ENCODE results near the gene SLC35D3. TPM values are rescaled to one million over a fixed set of nuclear protein-coding genes. Genes with fewer than 3 reads are reported as not detected.
"Not testable (repeated sequence)": the region's sequence is repeated elsewhere in the genome, so short reads cannot be mapped to it uniquely, and the experiment has no call there.

The SLC35D3 gene
- total RNA-seq, 1 experiment from 2014 or later: not detected

- TF ChIP-seq ZNF274 (IDR thresholded peaks at IDR 0.05; ENCODE audit: low read depth, low read length) (no peak), MAX (IDR thresholded peaks at IDR 0.05) (no peak), POLR2A (IDR thresholded peaks at IDR 0.05; ENCODE audit: borderline replicate concordance, extremely low read depth, insufficient read depth, insufficient read length) (no peak), TCF7L2 (IDR thresholded peaks at IDR 0.05; ENCODE audit: borderline replicate concordance, extremely low read depth, insufficient read depth, insufficient read length) (no peak), ZBTB33 (IDR thresholded peaks at IDR 0.05; ENCODE audit: extremely low read depth, insufficient replicate concordance, low read length) (no peak), SIN3A (IDR thresholded peaks at IDR 0.05; ENCODE audit: low read depth) (no peak), CEBPB (IDR thresholded peaks at IDR 0.05; ENCODE audit: low read depth) (no peak)
Observed at GRCh38 chr6:136971609-136972008, 49.5 kb downstream of the SLC35D3 start (continued).

GRCh38 chr6:136973781-136974180, 51.7 kb downstream of the SLC35D3 start:
- not testable (repeated sequence) for ATAC-seq; H3K4me2 ChIP-seq (ENCODE audit: low read length)

More at GRCh38 chr6:136973781-136974180, 51.7 kb downstream of the SLC35D3 start:
- intact Hi-C loops (cut with micrococcal nuclease); H3K9me3 ChIP-seq (ENCODE audit: control insufficient read depth in 1 of 2, insufficient read depth in 1 of 2, low read depth in 1 of 2, low read length in 2 of 2); CTCF ChIA-PET; H3K36me3 ChIP-seq (ENCODE audit: control insufficient read depth in 1 of 2, insufficient read depth in 2 of 2, low read length in 2 of 2); H3K4me1 ChIP-seq (ENCODE audit: control insufficient read depth in 1 of 2, insufficient read depth in 2 of 2, low read length in 2 of 2); H3K4me3 ChIP-seq (replicated peaks in 1 of 2; ENCODE audit: low read depth in 1 of 2, low read length in 2 of 2); H3K27me3 ChIP-seq (ENCODE audit: insufficient read depth, low read length); BruUV-seq (replicated peaks); H3K27ac ChIP-seq (ENCODE audit: low read depth, low read length); H3K9ac ChIP-seq (ENCODE audit: low read length); H3K9me2 ChIP-seq (ENCODE audit: insufficient read depth); POLR2A ChIA-PET; H2AFZ ChIP-seq (ENCODE audit: low read depth, low read length, poor library complexity, severe bottlenecking); H4K20me1 ChIP-seq (ENCODE audit: insufficient read depth); RAD21 ChIA-PET (ENCODE audit: low non-redundant PET in 1 of 2, low total read pairs in 2 of 2, uncharacterized antibody in 2 of 2, unreplicated experiment in 2 of 2); H3K79me2 ChIP-seq (ENCODE audit: insufficient read depth, low read length); DNase-seq (ENCODE audit: low read depth, low spot score): not testable (repeated sequence)

Other genes with a start within 250 kb of the SLC35D3 start
- gene MAP3K5, start 129.8 kb upstream of the SLC35D3 start, total RNA-seq (2021; ENCODE audit: unreplicated experiment): 11.8 TPM
- gene PEX7, start 99.7 kb upstream of the SLC35D3 start, total RNA-seq (2021; ENCODE audit: unreplicated experiment): 8.1 TPM
- gene IL20RA, start 122.7 kb downstream of the SLC35D3 start, total RNA-seq (2021; ENCODE audit: unreplicated experiment): 1.1 TPM

Data from HCT116 (cell line).